Lower leg skin (tissue), 4 donors: ENCODE results near the gene LIPE. TPM values are rescaled to one million over a fixed set of nuclear protein-coding genes. Genes with fewer than 3 reads are reported as not detected.
"Not testable (repeated sequence)": the region's sequence is repeated elsewhere in the genome, so short reads cannot be mapped to it uniquely, and the experiment has no call there.

ENCODE experiments used
- DNase-seq, 2 donors: peaks; one replicate each; pipeline ENCODE4 v3.0.0-alpha.2; 2019; ENCODE audit warnings: low spot score in 2 of 2
- H3K4me3 ChIP-seq: fragments of 200-600 bp; sonication (generic); 2 replicates; pipeline ENCODE4 v1.5.1; 2017; ENCODE audit warnings: mild to moderate bottlenecking, low read depth; ENCODE audit not compliant: poor library complexity, severe bottlenecking
- POLR2A ChIP-seq, 2 donors: fragments of 450-650 bp; IDR thresholded peaks; one replicate each; pipeline ENCODE4 v1.6.1; 2016 to 2017; ENCODE audit warnings: antibody characterized with exemption in 2 of 2, mild to moderate bottlenecking in 1 of 2, moderate library complexity in 1 of 2
- WGBS, 2 donors: methylation state at CpG; one replicate each; pipeline ENCODE4 v1.1.5; 2018; 5-methylcytosine and 5-hydroxymethylcytosine counted together
- intact Hi-C: fragments of 100-400 bp; cut with DNase I; formaldehyde crosslinking; loops from one replicate; pipeline ENCODE4 v1.15.0; 2023; ENCODE audit warnings: low total_unique reads
- total RNA-seq, 4 donors: library from RNA; depleted of rRNA; stranded (reverse); fragments of >200 nt; gene quantifications; one replicate each; pipeline ENCODE4 v1.1.0, GENCODE V29; 2016
- TF ChIP-seq, protein P1 (sequence below), 3 donors: fragments of 450-650 bp; IDR thresholded peaks; one replicate each; pipeline ENCODE4 v1.5.1; 2016; ENCODE audit warnings: antibody characterized with exemption in 3 of 3, mild to moderate bottlenecking in 3 of 3, moderate library complexity in 2 of 3

The LIPE gene
- total RNA-seq, 4 donors from 2014 or later: 20.9 to 96.9 (median 55.9) TPM

DNA sequence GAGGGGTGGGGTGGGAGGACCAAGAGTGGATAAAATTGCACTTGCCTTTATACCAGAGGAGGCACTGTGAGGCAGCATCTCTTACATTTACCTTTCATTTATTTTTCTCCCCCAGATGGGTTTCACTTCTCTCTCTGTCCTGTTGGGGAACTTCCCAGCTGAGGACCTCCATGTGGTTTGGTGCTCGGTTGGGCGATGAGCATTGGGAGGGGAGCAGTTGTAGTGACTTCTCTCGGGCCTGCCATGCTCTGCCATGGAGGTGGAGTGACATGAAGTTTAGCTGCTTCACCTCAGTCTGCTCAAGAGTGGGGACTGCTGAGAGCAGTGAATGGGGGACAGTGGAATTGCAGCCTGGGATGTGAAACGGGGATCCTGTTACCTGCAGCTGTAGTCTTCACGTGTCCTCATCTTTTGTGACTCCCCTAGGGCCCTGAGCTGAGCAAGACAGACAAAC is 38.7 kb upstream of the LIPE start:
- 87 to 97% methylated on average over 5 of the region's 5 CpGs for WGBS, 2 donors
- H3K4me3 ChIP-seq: no peak overlapping the region
- intact Hi-C loops: no loop called here
- TF ChIP-seq, protein P1, sequence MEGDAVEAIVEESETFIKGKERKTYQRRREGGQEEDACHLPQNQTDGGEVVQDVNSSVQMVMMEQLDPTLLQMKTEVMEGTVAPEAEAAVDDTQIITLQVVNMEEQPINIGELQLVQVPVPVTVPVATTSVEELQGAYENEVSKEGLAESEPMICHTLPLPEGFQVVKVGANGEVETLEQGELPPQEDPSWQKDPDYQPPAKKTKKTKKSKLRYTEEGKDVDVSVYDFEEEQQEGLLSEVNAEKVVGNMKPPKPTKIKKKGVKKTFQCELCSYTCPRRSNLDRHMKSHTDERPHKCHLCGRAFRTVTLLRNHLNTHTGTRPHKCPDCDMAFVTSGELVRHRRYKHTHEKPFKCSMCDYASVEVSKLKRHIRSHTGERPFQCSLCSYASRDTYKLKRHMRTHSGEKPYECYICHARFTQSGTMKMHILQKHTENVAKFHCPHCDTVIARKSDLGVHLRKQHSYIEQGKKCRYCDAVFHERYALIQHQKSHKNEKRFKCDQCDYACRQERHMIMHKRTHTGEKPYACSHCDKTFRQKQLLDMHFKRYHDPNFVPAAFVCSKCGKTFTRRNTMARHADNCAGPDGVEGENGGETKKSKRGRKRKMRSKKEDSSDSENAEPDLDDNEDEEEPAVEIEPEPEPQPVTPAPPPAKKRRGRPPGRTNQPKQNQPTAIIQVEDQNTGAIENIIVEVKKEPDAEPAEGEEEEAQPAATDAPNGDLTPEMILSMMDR (IDR thresholded peaks at IDR 0.05): no peak
- no peak for TF ChIP-seq POLR2A (IDR thresholded peaks at IDR 0.05)
- no peak for DNase-seq

DNA sequence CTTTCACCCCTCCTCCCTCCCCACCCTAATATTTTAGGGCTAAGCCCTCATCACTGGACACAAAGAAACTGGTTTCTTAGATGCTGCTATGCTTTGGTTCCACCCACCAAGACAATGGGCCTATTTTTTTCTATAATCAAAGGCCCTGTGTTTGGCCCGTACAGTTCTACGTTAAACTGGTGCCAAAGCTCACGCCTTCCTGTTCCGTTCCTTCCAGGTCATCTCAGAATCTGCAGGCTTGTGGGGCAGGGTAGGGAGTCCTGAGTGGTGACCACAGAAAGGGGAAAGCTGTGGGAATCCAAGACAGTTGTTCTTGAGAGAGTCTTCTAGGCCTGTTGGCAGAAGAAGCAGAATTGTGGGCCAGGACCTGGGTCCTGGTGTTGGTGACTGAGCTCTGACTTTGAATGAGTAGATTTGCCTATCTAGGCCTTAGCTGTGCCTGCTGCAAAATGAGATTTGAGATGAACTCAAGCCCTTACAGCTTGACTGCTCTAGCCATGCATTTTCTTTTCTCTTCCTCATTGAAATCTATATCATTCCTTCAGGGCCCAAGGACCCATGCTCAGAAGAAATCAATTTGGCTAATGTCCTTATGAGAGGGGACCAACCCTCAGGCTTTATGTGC is 34.6 kb upstream of the LIPE start:
- no peak overlapping the region for H3K4me3 ChIP-seq
- TF ChIP-seq, protein P1 (IDR thresholded peaks at IDR 0.05): no peak
- no peak for TF ChIP-seq POLR2A (IDR thresholded peaks at IDR 0.05)
- intact Hi-C loops: no loop called here
- 70 to 75% methylated on average over 4 of the region's 4 CpGs for WGBS, 2 donors
- no peak for DNase-seq

DNA sequence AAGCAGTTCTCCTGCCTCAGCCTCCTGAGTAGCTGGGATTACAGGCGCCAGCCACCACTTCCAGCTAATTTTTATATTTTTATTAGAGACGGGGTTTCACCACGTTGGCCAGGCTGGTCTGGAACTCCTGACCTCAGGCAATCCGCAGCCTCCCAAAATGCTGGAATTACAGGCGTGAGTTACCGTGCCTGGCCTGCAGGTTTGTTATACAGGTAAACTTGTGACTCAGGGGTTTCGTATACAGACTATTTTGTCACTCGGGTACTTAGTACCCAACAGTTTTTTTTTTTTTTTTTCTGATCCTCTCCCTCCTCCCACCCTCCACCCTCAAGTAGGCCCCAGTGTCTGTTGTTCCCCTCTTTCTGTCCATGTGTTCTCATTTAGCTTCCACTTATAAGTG is 34.0 kb upstream of the LIPE start:
- 76 to 82% methylated on average over 8 of the region's 8 CpGs for WGBS, 2 donors
- DNase-seq, H3K4me3 ChIP-seq, intact Hi-C loops: not testable (repeated sequence)

DNA sequence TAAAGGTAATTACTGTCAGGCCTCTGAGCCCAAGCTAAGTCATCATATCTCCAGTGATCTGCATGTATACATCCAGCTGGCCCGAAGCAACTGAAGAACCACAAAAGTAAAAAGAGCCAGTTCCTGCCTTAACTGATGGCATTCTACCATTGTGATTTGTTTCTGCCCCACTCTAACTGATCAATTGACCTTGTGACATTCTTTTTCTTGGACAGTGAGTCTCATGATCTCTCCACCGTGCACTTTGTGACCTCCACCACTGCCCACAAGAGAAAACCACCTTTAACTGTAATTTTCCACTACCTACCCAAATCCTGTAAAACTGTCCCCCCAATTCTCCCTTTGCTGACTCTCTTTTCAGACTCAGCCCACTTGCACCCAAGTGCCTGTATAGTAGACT is 32.7 kb upstream of the LIPE start:
- no peak for DNase-seq
- H3K4me3 ChIP-seq: no peak overlapping the region
- intact Hi-C loops: no loop called here
- WGBS, 2 donors: 74 to 87% methylated on average over 2 of the region's 2 CpGs
- TF ChIP-seq, protein P1 (IDR thresholded peaks at IDR 0.05): no peak
- no peak for TF ChIP-seq POLR2A (IDR thresholded peaks at IDR 0.05)

DNA sequence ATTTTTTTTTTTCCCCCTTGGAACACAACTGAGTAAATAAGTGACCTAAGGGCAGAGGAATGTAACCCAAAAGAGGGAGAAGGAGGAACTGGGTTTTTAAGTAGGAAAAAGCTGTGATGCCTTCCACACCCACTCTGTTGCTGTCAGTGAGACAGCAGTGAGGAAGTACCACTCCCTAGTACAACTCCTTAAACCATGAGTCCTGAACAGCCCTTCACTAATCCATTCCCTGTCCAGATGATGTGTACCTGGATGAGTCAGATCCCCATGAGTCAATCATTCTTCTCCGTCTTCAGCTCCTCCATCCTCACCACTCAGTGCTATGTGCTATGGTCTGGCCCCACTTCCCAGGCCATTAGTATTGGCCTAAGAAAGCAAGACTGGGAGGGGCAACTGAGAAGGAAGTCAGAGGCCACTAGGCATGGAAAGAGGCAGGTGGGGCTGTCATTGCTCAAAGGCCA is 28.5 kb upstream of the LIPE start:
- 40 to 62% methylated on average over 1 of the region's 1 CpG for WGBS, 2 donors
- intact Hi-C loops: no loop called here
- DNase-seq: no peak
- no peak overlapping the region for H3K4me3 ChIP-seq
- TF ChIP-seq, protein P1 (IDR thresholded peaks at IDR 0.05): no peak
- no peak for TF ChIP-seq POLR2A (IDR thresholded peaks at IDR 0.05)

DNA sequence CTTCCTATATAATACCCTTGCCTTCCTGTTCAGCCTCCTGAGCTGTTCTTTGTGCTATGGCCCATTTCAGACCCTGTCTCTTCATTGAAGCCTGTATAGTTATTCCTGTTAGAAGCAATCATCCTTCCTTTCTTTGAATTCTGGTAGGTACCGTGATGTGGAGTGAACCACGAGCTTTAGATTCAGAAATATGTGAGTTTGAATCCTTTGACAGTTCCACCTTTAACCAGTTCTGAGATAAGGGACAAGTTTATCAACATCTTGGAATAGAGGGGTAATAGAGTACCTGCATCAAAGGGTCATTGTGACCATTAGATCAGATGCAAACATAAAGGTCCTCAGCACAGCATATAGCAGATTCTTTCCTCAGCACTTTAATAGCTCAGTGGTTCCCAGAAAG is 27.9 kb upstream of the LIPE start:
- intact Hi-C loops: no loop called here
- H3K4me3 ChIP-seq: no peak overlapping the region
- TF ChIP-seq, protein P1 (IDR thresholded peaks at IDR 0.05): no peak
- no peak for TF ChIP-seq POLR2A (IDR thresholded peaks at IDR 0.05)
- 91 to 92% methylated on average over 2 of the region's 2 CpGs for WGBS, 2 donors
- no peak for DNase-seq
